B cell (primary cell): ENCODE results near the gene RANBP3.

Experiments used
- CTCF ChIP-seq: fragments of 200-600 bp; IDR thresholded peaks from one replicate; pipeline ENCODE4 v1.8.0; 2022; ENCODE audit warnings: antibody characterized with exemption, mild to moderate bottlenecking
- EZH2 ChIP-seq: IDR thresholded peaks from 2 replicates; pipeline ENCODE4 v1.6.1; 2012; ENCODE audit warnings: borderline replicate concordance, low read depth, mild to moderate bottlenecking, moderate library complexity, low read length; ENCODE audit not compliant: insufficient read depth, poor library complexity, severe bottlenecking

- TF ChIP-seq CTCF (no peak), EZH2 (no peak)
These were observed 43.2 kb upstream of the RANBP3 start for GRCh38 chr19:6020972-6021805.
